GM10266 (cell line): ENCODE measurements around the gene VCPKMT.

Source experiments
- DNase-seq: peaks from one replicate; pipeline ENCODE4 v3.0.0; 2012; ENCODE audit errors: extremely low spot score
- CTCF ChIP-seq: IDR thresholded peaks from 2 replicates; pipeline ENCODE4 v1.5.1; 2012; ENCODE audit warnings: mild to moderate bottlenecking, low read depth; ENCODE audit not compliant: control insufficient read depth, insufficient read depth; ENCODE audit errors: missing control alignments

The VCPKMT gene

GRCh38 chr14:50064993-50065392, 51.4 kb downstream of the VCPKMT start:
- DNase-seq = peak; percentile 86
- no peak for TF ChIP-seq CTCF

DNA sequence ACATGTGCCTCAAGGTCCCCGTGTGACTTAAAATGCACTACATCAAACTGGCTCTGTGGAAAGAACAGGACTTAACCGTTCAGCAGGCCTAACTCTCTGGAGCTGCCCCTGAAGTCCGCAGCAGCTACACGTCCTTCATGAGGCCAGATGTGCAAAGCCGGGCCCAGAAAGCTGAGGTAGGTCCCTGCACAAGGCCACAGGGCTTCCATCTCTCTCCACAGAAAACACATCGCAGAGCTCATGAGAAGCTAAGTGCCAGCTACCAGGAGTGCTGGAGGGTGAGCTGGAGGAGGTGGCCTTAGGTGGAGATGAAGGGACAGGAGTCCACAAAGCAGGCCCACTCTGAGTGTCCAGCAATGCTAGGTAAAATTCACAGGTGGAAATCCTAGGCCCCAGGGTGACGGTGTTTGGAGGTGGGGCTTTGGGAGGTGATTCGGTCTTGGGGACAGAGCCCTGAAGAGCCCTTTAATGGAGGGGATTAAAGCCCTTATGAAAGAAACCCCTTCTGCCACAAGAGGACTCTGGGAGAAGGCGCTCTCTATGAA, 52.4 kb downstream of the VCPKMT start:
- no peak for DNase-seq
- TF ChIP-seq CTCF = no peak

DNA sequence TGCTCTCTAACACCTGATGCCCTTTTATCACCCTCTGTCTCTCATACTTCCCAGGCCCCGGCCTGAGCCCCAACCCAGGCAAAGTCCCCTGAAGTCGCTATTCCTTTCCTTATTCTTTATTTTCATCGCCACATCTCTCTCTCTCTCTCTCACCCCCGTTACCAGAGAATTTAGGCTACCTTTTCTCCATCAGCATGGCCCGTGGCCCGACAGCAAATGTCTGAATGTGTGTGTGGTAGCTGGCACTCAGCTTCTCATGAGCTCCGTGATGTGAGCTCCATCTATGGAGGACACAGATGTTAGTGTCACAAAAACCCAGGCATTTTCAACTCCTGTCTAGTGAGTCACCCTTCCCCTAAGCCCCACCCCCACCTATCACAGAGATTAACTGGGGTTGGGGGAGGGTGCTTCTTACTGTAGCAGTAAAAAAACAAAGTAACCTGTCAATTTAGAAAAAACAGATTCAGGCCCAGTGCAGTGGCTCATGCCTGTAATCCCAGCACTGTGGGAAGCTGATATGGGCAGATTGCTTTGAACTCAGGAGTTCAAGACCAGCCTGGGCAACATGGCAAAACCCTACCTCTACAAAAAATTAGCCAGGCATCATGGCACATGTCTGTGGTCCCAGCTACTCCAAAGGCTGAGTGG, 53.8 kb downstream of the VCPKMT start:
- DNase-seq = peak; percentile 70
- peak; percentile 36 for TF ChIP-seq CTCF

DNA sequence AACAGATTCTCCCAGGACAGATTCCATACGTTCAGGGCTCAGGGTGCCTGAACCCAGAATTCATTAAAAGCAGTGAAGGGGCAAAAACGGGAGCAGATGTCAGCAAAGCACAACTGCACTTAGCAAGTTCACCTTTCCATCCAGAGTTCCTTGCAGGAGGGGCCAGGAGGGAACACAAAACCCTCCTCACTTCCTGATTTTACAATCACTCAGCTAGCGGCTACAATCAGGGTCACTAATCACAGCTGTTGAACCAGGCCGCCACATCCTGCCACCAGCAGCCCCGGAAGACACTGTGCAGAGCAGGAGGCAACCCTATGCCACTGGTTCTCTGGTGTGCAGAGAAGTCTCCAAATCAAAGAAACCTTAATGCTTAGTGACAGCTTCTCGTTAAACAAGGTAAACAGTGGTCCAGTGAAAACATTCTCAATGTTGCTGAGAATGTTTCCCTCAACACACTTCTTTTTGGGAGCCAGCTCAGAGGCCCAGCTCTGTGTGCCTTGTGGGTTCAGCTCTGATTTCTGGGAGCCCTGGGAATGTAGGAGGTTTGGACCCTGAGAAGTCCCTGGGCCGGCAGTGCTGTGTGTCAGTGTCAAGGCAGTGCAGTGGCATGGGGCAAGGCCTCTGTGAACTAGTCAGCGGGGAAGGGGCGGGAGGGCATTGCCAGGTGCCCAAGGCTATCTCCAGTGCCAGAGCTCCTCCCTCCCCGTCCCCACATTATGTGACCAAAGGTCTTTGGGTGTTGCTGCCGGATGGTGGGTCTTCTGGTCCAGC, 54.5 kb downstream of the VCPKMT start:
- peak; percentile 75 for DNase-seq
- no peak for TF ChIP-seq CTCF

DNA sequence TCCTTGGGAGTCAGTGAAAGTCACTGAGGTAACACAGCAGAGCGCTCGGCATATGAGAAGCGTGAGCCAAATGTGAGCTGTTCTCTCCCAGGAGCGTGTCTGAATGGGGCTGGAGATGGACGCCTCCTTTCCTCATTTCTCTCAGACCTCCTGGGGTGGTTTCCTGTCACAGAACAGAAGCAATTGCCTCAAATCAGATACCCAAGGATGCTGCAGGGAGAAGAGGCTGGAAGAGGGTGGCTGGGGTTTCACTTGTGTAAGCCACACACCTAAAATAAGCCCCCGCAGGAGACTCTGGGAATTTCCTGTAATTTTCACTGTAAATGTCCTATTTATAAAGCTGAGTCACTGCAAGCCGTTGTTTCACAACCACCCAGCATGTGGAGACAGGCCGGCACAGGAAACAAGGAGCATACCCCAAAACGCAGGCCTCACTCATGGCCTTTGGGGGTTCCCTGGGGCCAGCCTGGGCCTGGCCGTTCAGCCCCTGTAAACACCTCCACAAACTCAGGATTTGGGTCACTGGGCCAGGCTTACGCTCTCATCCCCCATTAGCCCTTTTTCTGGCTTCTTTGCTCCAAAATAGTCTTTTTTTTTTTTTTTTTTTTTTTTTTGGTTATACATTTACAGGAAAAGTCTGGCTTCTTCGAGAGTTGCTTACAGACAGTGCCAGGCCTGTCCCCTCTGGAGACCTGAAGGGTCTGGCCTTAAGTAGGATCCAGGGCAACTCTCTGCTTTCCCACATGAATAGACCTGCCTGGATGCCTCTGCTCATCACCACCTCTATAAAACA, 55.3 kb downstream of the VCPKMT start:
- peak; percentile 61 for DNase-seq
- TF ChIP-seq CTCF = no peak

DNA sequence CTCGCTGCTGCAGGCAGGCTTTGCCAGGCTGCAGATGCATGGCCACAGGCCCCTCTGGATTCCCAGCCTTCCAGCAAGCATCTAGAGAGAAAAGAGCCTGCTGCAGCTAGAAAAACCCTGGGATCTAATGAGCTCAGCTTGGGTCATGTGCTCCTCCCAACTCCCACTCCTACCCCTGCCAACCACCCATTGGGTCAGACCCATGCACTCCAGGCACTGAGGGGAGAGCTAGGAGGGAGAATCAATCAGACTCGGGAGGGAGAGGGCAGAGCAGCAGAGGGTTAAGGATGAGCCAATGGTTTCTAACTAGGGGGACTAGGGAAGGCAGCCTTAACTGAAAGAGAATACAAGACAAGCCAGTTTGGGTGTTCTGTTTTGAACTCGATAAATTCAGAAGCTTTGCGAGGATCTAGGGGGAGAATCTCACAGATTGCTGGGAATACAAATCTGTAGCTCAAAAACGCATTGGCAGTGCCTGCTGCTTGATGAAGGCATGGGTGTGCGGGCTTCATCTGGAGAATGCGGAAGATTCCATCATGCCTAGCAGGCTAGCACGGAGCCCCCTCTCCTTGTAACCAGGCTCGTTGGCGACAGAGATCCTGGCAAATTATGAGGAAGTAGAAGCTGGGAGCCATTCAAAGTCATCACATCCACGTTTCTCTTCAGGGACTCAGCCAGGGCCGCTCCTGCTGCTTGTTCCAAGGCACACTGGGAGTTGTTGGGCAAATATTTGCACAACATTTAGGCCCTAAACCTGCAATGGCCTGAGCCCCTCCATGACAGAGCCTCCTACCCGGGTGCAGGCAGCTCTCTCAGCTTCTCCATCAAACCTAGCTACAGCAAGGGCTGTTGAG, 56.4 kb downstream of the VCPKMT start:
- no peak for DNase-seq
- TF ChIP-seq CTCF = no peak
